GM10266 (cell line): Measurements from ENCODE around the gene PMPCA.

Experiments used
- DNase-seq: peaks from one replicate; pipeline ENCODE4 v3.0.0; 2012; ENCODE audit errors: extremely low spot score
- CTCF ChIP-seq: IDR thresholded peaks from 2 replicates; pipeline ENCODE4 v1.5.1; 2012; ENCODE audit warnings: mild to moderate bottlenecking, low read depth; ENCODE audit not compliant: control insufficient read depth, insufficient read depth; ENCODE audit errors: missing control alignments

The PMPCA gene

GRCh38 chr9:136410500-136411287 is at the start of gene PMPCA, which contains the start of gene ENTR1:
TSS of gene PMPCA (plus strand) at chr9:136410658. CDS start at chr9:136410669, 11 bp downstream.
TSS of gene ENTR1 (minus strand) at chr9:136410614. CDS start at chr9:136410397, 217 bp downstream.
- peak; percentile 99 for DNase-seq
- no peak for TF ChIP-seq CTCF

- no peak for TF ChIP-seq CTCF
- no peak for DNase-seq
Measured at GRCh38 chr9:136361047-136361753, 49.3 kb upstream of the PMPCA start.

GRCh38 chr9:136361754-136362449 is 48.6 kb upstream of the PMPCA start:
- no peak for TF ChIP-seq CTCF
- DNase-seq = no peak

- DNase-seq = no peak
- TF ChIP-seq CTCF = no peak
Measured at GRCh38 chr9:136362450-136362784, 48.0 kb upstream of the PMPCA start.

- peak; percentile 98 for TF ChIP-seq CTCF
- DNase-seq = peak; percentile 100
Measured at GRCh38 chr9:136363106-136363948, 47.1 kb upstream of the PMPCA start, which contains the start of gene DNLZ. TSS of gene DNLZ (minus strand) at chr9:136363744. CDS start at chr9:136363714, 30 bp downstream.

GRCh38 chr9:136363949-136364748 is 46.3 kb upstream of the PMPCA start:
- no peak for DNase-seq
- no peak for TF ChIP-seq CTCF
